Mononuclear cell (primary cell): ENCODE results near the gene CCDC78. TPM values are rescaled to one million over a fixed set of nuclear protein-coding genes. Genes with fewer than 3 reads are reported as not detected.
"Not testable (repeated sequence)": the region's sequence is repeated elsewhere in the genome, so short reads cannot be mapped to it uniquely, and the experiment has no call there.

Experiments used
- H3K27me3 ChIP-seq: 2 replicates; pipeline ENCODE4 v1.6.0; 2011; ENCODE audit warnings: low read length, control low read depth; ENCODE audit not compliant: insufficient read depth
- H3K4me1 ChIP-seq: 2 replicates; pipeline ENCODE4 v1.5.1; 2011; ENCODE audit warnings: mild to moderate bottlenecking, low read length, control low read depth; ENCODE audit not compliant: insufficient read depth
- H3K4me3 ChIP-seq: 2 replicates; pipeline ENCODE4 v1.5.1; 2011; ENCODE audit warnings: mild to moderate bottlenecking, low read length, moderate library complexity
- H3K9me3 ChIP-seq: 2 replicates; pipeline ENCODE4 v1.5.1; 2011; ENCODE audit warnings: low read depth, mild to moderate bottlenecking, control low read depth, low read length
- total RNA-seq: library from RNA; depleted of rRNA; stranded (reverse); fragments of >200 nt; gene quantifications from one replicate; pipeline ENCODE4 v1.2.3, GENCODE V29; 2012

The CCDC78 gene
- total RNA-seq, 1 donor = 1.0 TPM

DNA sequence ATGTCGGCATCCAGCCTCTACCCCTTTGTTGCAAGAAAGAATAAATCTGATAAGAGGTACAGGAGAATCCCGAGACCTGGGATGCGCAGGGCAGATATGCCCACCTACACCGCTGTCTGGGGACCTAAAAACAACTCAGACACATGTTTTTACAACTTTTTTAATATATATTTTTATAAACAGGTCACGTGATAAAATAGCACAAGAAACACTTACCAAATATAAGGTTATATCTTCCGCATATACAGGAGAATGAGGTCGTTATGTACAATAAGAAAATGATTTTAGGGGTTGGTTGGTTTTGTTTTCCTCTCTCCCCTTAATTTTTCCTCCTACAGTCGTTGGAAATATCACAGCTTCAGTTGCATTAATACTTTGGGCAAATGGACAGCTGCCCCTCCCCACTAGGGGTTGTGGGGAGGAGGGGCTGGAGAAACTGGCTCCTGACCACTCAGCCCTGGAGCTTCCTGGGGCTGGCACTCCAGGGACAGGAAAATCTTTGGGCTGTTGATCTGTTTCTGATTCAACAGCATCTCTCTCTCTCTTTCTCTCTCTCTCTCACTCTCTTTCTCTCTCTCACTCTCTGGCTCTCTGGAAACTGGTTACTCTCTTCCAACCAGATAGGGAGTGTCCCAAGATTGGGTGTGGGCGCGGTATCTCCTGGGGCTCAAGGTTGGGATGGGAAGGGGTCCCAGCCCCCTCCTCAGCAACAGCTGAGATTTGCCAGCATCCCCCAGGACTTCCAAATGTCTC lies 33.7 kb downstream of the CCDC78 start:
- Histone ChIP-seq H3K4me1 (peaks cover 36% of the 10 kb centered on the region), H3K27me3 (peaks cover 26% of the 10 kb centered on the region)

DNA sequence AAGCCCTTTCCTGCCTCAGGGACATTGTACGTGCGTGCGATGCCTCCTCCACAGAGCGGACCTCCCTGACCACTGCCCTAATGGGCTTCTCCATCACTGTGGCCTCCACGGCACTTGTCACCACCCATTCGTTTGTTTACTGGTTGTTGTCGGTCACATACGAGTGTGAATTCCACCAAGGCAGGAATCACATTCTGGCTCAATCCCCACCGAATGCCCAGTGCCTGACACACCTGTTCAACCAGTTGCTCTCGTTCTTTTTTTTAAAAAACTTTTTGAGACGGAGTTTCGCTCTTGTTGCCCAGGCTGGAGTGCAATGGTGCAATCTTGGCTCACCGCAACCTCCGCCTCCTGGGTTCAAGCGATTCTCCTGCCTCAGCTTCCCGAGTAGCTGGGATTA lies 35.0 kb downstream of the CCDC78 start:
- Histone ChIP-seq H3K4me1 (peaks cover 35% of the 10 kb centered on the region), H3K27me3 (peaks cover 24% of the 10 kb centered on the region)
- H3K9me3 ChIP-seq, H3K4me3 ChIP-seq: not testable (repeated sequence)

More for the DNA sequence above, 33.7 kb downstream of the CCDC78 start:
- H3K4me3 ChIP-seq = no peak overlapping the region
- no peaks in the 10 kb centered on the region for H3K9me3 ChIP-seq

DNA sequence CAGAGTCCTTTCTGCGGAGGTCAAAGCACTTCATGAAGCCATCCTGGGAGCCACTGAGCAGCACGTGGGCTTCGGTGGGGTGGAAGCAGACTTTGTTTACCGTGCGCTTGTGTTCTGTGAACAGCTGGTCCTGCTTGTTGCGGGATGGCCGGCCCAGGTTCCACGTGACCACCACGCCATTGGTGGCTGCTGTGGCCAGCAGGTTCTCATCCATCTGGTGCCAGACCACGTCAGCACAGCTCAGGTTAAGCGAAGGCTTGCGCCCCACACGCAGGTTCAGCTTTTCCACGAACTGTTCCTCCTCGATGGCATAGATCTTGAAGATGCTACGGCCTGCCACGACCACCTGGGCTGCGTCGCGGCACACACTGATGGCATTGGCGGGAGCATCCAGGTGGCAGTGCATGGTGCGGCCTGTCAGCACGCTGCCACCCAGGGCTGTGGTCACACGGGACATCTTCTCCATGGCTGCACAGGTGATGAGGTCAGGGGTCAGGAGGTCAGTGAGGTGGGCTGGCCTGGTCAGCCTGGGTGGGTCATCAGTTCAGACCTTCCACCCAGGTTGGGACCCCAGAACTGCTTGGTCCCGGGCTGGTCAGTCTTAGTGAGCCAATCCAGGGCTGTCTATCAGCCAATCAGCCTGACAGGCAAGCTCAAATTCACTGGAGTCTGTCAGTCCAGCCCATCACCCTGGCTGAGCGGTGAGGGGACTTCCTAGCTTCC lies 36.9 kb downstream of the CCDC78 start:
- no peaks in the 10 kb centered on the region for H3K9me3 ChIP-seq
- peak overlapping the region; percentile 63 for H3K4me3 ChIP-seq
- H3K27me3 ChIP-seq = peaks cover 14% of the 10 kb centered on the region
- H3K4me1 ChIP-seq = peaks cover 31% of the 10 kb centered on the region

DNA sequence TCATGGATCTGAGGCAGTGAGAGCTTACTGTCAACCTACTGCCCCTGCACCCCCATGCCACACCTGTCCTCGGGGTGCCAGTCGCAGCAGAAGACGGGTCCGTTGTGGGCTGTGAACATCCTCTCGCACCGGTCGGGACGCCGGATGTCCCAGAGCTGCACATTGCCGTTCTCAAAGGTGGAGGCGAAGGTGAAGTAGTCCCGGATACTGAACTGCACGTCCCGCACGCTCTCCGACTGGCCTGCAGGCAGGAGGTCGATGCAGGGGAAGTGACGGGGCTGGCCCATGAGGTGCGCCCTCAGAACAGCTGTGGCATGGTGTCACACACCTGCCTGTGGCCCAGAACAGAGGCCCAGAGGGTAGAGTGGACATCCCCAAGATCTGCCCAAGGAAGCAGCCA lies 38.7 kb downstream of the CCDC78 start:
- H3K4me3 ChIP-seq = no peak overlapping the region
- H3K9me3 ChIP-seq = no peaks in the 10 kb centered on the region
- peaks cover 6% of the 10 kb centered on the region for H3K27me3 ChIP-seq
- H3K4me1 ChIP-seq = peaks cover 43% of the 10 kb centered on the region

- H3K27me3 ChIP-seq = no peaks in the 10 kb centered on the region
- H3K4me1 ChIP-seq = peaks cover 50% of the 10 kb centered on the region
- H3K4me3 ChIP-seq = no peak overlapping the region
- H3K9me3 ChIP-seq = no peaks in the 10 kb centered on the region
Observed at GRCh38 chr16:686459-687260, 39.6 kb downstream of the CCDC78 start.

DNA sequence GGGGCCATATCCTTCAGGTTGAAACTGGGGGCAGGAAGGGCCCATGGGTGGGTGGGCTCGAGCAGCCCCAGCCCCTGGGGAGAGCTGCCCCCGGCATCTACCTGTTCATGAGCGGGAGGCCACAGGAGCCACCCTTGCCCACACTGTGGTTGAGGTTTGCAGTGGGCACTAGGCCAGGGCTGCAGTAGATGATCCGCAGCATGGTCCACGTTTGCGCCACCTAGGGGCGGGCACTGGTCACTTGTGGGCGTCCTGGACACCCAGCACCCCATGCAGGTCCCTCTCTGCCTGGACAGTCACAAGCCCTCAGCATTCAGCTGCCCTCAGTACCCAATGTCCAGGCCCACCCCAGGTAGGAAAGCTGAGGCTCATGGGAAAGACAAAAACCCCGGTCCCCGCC lies 40.3 kb downstream of the CCDC78 start:
- Histone ChIP-seq H3K27me3 (no peaks in the 10 kb centered on the region), H3K4me3 (no peak overlapping the region), H3K4me1 (peaks cover 57% of the 10 kb centered on the region), H3K9me3 (no peaks in the 10 kb centered on the region)

- H3K27me3 ChIP-seq = no peaks in the 10 kb centered on the region
- H3K4me1 ChIP-seq = peaks cover 57% of the 10 kb centered on the region
- no peaks in the 10 kb centered on the region for H3K9me3 ChIP-seq
- no peak overlapping the region for H3K4me3 ChIP-seq
Observed at GRCh38 chr16:684961-685696, 41.1 kb downstream of the CCDC78 start.

GRCh38 chr16:684071-684794 lies 42.0 kb downstream of the CCDC78 start, which contains the start of gene JMJD8:
Gene JMJD8, minus strand, starts transcription at chr16:684334. Its CDS starts 15 bp downstream, at chr16:684319.
- Histone ChIP-seq H3K27me3 (no peaks in the 10 kb centered on the region), H3K9me3 (no peaks in the 10 kb centered on the region), H3K4me1 (peaks cover 54% of the 10 kb centered on the region), H3K4me3 (peak within 1 kb of the TSS; percentile 44)

GRCh38 chr16:683396-684070 lies 42.7 kb downstream of the CCDC78 start:
- H3K4me1 ChIP-seq = peaks cover 52% of the 10 kb centered on the region

GRCh38 chr16:682493-683395 lies 43.5 kb downstream of the CCDC78 start:
- H3K4me3 ChIP-seq = no peak overlapping the region
- no peaks in the 10 kb centered on the region for H3K27me3 ChIP-seq
- H3K9me3 ChIP-seq = no peaks in the 10 kb centered on the region
- H3K4me1 ChIP-seq = peaks cover 52% of the 10 kb centered on the region

More at GRCh38 chr16:683396-684070, 42.7 kb downstream of the CCDC78 start:
- Histone ChIP-seq H3K4me3 (peak overlapping the region; percentile 44), H3K9me3 (no peaks in the 10 kb centered on the region), H3K27me3 (no peaks in the 10 kb centered on the region)

DNA sequence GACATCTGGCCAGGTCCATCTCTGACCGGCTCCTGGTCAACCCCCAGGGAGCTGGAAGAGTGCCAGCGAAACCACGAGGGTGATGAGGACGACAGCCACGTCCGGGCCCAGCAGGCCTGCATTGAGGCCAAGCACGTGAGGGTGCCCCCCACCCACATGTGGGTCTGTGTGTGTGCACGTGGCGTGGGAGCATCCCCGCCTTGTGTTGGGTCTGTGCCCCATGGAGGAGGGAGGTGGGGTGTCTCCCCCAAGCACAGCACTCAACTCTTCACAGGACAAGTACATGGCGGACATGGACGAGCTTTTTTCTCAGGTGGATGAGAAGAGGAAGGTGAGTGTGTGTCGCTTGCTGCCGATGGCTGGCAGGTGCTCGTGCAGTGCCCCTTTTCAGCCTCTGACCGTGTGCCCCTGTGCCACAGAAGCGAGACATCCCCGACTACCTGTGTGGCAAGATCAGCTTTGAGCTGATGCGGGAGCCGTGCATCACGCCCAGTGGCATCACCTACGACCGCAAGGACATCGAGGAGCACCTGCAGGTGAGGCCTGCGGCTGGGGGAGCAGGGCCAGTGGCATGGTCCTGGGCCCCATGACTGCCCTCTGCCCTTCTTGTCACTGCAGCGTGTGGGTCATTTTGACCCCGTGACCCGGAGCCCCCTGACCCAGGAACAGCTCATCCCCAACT lies 44.4 kb downstream of the CCDC78 start:
- H3K4me1 ChIP-seq = peaks cover 52% of the 10 kb centered on the region
- H3K9me3 ChIP-seq = no peaks in the 10 kb centered on the region
- H3K27me3 ChIP-seq = no peaks in the 10 kb centered on the region
- H3K4me3 ChIP-seq = no peak overlapping the region

- peak overlapping the region; percentile 72 for H3K4me3 ChIP-seq
- H3K27me3 ChIP-seq = no peaks in the 10 kb centered on the region
- no peaks in the 10 kb centered on the region for H3K9me3 ChIP-seq
- peaks cover 52% of the 10 kb centered on the region for H3K4me1 ChIP-seq
Observed at GRCh38 chr16:680967-681745, 45.1 kb downstream of the CCDC78 start.
